GM23248 (cell line): ENCODE data around the gene FOXK1.

Experiments
- EZH2 ChIP-seq: fragments of 200-600 bp; sonication (generic); IDR thresholded peaks from 2 replicates; pipeline ENCODE4 v1.6.1; 2018; ENCODE audit warnings: antibody characterized with exemption, mild to moderate bottlenecking; ENCODE audit not compliant: insufficient read depth, poor library complexity, severe bottlenecking
- EZH2phosphoT487 ChIP-seq: fragments of 200-600 bp; sonication (generic); IDR thresholded peaks from 2 replicates; pipeline ENCODE4 v1.6.1; 2018; ENCODE audit warnings: antibody characterized with exemption, moderate library complexity, mild to moderate bottlenecking, low read depth; ENCODE audit not compliant: insufficient read depth

GRCh38 chr7:4720225-4720624 is 38.1 kb downstream of the FOXK1 start:
- TF ChIP-seq EZH2phosphoT487 (no peak), EZH2 (no peak)
